ENCODE results near the gene TNP2. TPM values are rescaled to one million over a fixed set of nuclear protein-coding genes. Genes with fewer than 3 reads are reported as not detected.

TNP2 gene
- total RNA-seq, 2 donors from 2014 or later = not detected

GRCh38 chr16:11285842-11286241 is 16.7 kb upstream of the TNP2 start:
- DNase-seq = no peak
- Histone ChIP-seq H3K4me1 (no peaks in the 10 kb centered on the region), H3K27me3 (no peaks in the 10 kb centered on the region), H3K4me3 (no peak overlapping the region), H3K9ac (ENCODE audit: low read depth in 2 of 2, low read length in 2 of 2) (no peak overlapping the region), H3K27ac (no peak overlapping the region), H3K9me3 (no peaks in the 10 kb centered on the region), H3K36me3 (no peaks in the 10 kb centered on the region)
- intact Hi-C loops (cut with DNase I) = no loop called here
- no peak for TF ChIP-seq CTCF (IDR thresholded peaks at IDR 0.05)

- Histone ChIP-seq H3K27me3 (no peaks in the 10 kb centered on the region), H3K4me1 (no peaks in the 10 kb centered on the region), H3K4me3 (no peak overlapping the region), H3K9ac (ENCODE audit: low read depth in 2 of 2, low read length in 2 of 2) (no peak overlapping the region), H3K27ac (no peak overlapping the region), H3K9me3 (no peaks in the 10 kb centered on the region), H3K36me3 (no peaks in the 10 kb centered on the region)
- TF ChIP-seq CTCF (IDR thresholded peaks at IDR 0.05) = no peak
- no peak for DNase-seq
- intact Hi-C loops (cut with DNase I) = no loop called here
Observed at GRCh38 chr16:11283820-11284248, 14.7 kb upstream of the TNP2 start.

GRCh38 chr16:11280616-11281522 is 11.7 kb upstream of the TNP2 start, which contains the start of gene PRM1:
Gene PRM1 (minus strand): TSS chr16:11281330. CDS start chr16:11281238, 92 bp downstream.
- H3K9me3 ChIP-seq = no peaks in the 10 kb centered on the region
- no peaks in the 10 kb centered on the region for H3K27me3 ChIP-seq
- no peak for DNase-seq
- H3K4me1 ChIP-seq = no peaks in the 10 kb centered on the region
- no peak for TF ChIP-seq CTCF (IDR thresholded peaks at IDR 0.05)
- H3K9ac ChIP-seq (ENCODE audit: low read depth in 2 of 2, low read length in 2 of 2) = no peak within 1 kb of the TSS
- H3K27ac ChIP-seq = no peak within 1 kb of the TSS
- no peaks in the 10 kb centered on the region for H3K36me3 ChIP-seq
- no peak within 1 kb of the TSS for H3K4me3 ChIP-seq
- intact Hi-C loops (cut with DNase I) = no loop called here

GRCh38 chr16:11278681-11279628 is 9.8 kb upstream of the TNP2 start:
- intact Hi-C loops (cut with DNase I) = no loop called here
- Histone ChIP-seq H3K9ac (ENCODE audit: low read depth in 2 of 2, low read length in 2 of 2) (no peak overlapping the region), H3K36me3 (no peaks in the 10 kb centered on the region), H3K4me1 (no peaks in the 10 kb centered on the region), H3K4me3 (no peak overlapping the region), H3K27me3 (no peaks in the 10 kb centered on the region), H3K9me3 (no peaks in the 10 kb centered on the region), H3K27ac (no peak overlapping the region)
- no peak for TF ChIP-seq CTCF (IDR thresholded peaks at IDR 0.05)
- no peak for DNase-seq

GRCh38 chr16:11277607-11278337 is 8.6 kb upstream of the TNP2 start:
- DNase-seq = no peak
- H3K27ac ChIP-seq = no peak overlapping the region
- H3K4me1 ChIP-seq = no peaks in the 10 kb centered on the region
- intact Hi-C loops (cut with DNase I) = no loop called here
- H3K4me3 ChIP-seq = no peak overlapping the region
- TF ChIP-seq CTCF (IDR thresholded peaks at IDR 0.05) = no peak
- H3K36me3 ChIP-seq = no peaks in the 10 kb centered on the region
- no peaks in the 10 kb centered on the region for H3K9me3 ChIP-seq
- H3K9ac ChIP-seq (ENCODE audit: low read depth in 2 of 2, low read length in 2 of 2) = no peak overlapping the region
- no peaks in the 10 kb centered on the region for H3K27me3 ChIP-seq

Measured in colonic mucosa (tissue), 4 donors.